Adrenal gland (tissue), 12 donors: ENCODE measurements around the gene CNTNAP2. TPM values are rescaled to one million over a fixed set of nuclear protein-coding genes. Genes with fewer than 3 reads are reported as not detected.
"Not testable (repeated sequence)": the region's sequence is repeated elsewhere in the genome, so short reads cannot be mapped to it uniquely, and the experiment has no call there.

Experiments
- DNase-seq, 7 donors: peaks; one replicate each; pipeline ENCODE4 v3.0.0-alpha.2; 2019 to 2020
- H3K27ac ChIP-seq, 5 donors: fragments of 200-600 bp; sonication (generic) in 4 of 5; 1 replicate in 3 of 5; 2 replicates in 2 of 5; pipeline versions ENCODE4 v1.5.1 to v1.8.0; 2016 to 2020; ENCODE audit warnings: mild to moderate bottlenecking in 1 of 5
- H3K27me3 ChIP-seq: fragments of 200-600 bp; 2 replicates; pipeline ENCODE4 v1.8.0; 2021
- H3K36me3 ChIP-seq, 2 donors: fragments of 200-600 bp; replicated peaks in 1 of 2; 1 replicate in 1 of 2; 2 replicates in 1 of 2; pipeline versions ENCODE4 v1.5.1 to v1.8.0; 2018 to 2022
- H3K4me1 ChIP-seq, 2 donors: fragments of 200-600 bp; replicated peaks in 1 of 2; 1 replicate in 1 of 2; 2 replicates in 1 of 2; pipeline versions ENCODE4 v1.5.1 to v1.8.0; 2018 to 2021
- H3K4me3 ChIP-seq, 4 donors: fragments of 200-600 bp; sonication (generic) in 3 of 4; one replicate each; pipeline ENCODE4 v1.5.1; 2016 to 2018
- H3K9me3 ChIP-seq, 3 donors: fragments of 200-600 bp; sonication (generic) in 1 of 3; replicated peaks in 1 of 3; 1 replicate in 2 of 3; 2 replicates in 1 of 3; pipeline versions ENCODE4 v1.5.1 to v1.8.0; 2016 to 2021
- POLR2A ChIP-seq, 2 donors: fragments of 450-650 bp; IDR thresholded peaks; one replicate each; pipeline ENCODE4 v1.6.1; 2017; ENCODE audit warnings: antibody characterized with exemption in 2 of 2, mild to moderate bottlenecking in 2 of 2, moderate library complexity in 1 of 2
- whole genome bisulfite sequencing, 4 donors: extraction: QIAGEN DNeasy Blood & Tissue Kit in 2 of 4; methylation state at CpG; one replicate each; pipeline versions ENCODE4 v1.1.5 to v1.1.7; 2013 to 2017; 5-methylcytosine and 5-hydroxymethylcytosine counted together
- intact Hi-C, 2 donors: fragments of 100-400 bp; cut with DNase I; formaldehyde crosslinking; loops; one replicate each; pipeline versions ENCODE4 v1.14.1 to v1.15.0; 2022 to 2023
- polyA plus RNA-seq, 3 donors: library from polyadenylated mRNA; stranded (reverse); fragments of 200-250 nt in 2 of 3; fragments of 350-450 nt in 1 of 3; fragmentation: Illumina TruSeq in 1 of 3; extraction: RNeasy Lipid Tissue Mini Kit (QIAGEN cat#74804) in 1 of 3; gene quantifications; one replicate each; pipeline ENCODE4 v1.2.3, GENCODE V29; 2013 to 2014
- total RNA-seq, 9 donors: library from RNA; depleted of rRNA in 4 of 9; stranded (reverse); fragments of >200 nt in 4 of 9; fragments of 120-200 nt in 1 of 9; fragmentation: NEBNext Ultra II Directional in 1 of 9; extraction: Animal tissue kit (Norgen Biotek cat#: 25700) in 1 of 9; gene quantifications; one replicate each; pipeline versions ENCODE4 v1.1.0 to v1.2.4, GENCODE V29; 2013 to 2023
- TF ChIP-seq, protein P1 (sequence below), 6 experiments: fragments of 450-650 bp in 4 of 6; fragments of 200-600 bp in 2 of 6; sonication (generic) in 1 of 6; IDR thresholded peaks; 1 replicate in 5 of 6; 2 replicates in 1 of 6; pipeline versions ENCODE4 v1.5.1 to v1.8.0; 2016 to 2021; ENCODE audit warnings: antibody characterized with exemption in 6 of 6, mild to moderate bottlenecking in 2 of 6, moderate library complexity in 1 of 6
- donor health status: healthy with polysubstance abuse.
- donor health status: Bipolar disorder and iron deficiency.
- donor health status: DM: yes; HTN: yes; CAD: no.
- donor health status: DM: no; HTN: no; CAD: no.
- donor health status: DM: no; HTN: no; CAD: no.
- donor health status: DM: yes; HTN: yes; CAD: no.

Gene CNTNAP2
- total and polyA plus RNA-seq, 12 donors = 0.14 to 6.3 (median 1.8) TPM; not detected in 2

DNA sequence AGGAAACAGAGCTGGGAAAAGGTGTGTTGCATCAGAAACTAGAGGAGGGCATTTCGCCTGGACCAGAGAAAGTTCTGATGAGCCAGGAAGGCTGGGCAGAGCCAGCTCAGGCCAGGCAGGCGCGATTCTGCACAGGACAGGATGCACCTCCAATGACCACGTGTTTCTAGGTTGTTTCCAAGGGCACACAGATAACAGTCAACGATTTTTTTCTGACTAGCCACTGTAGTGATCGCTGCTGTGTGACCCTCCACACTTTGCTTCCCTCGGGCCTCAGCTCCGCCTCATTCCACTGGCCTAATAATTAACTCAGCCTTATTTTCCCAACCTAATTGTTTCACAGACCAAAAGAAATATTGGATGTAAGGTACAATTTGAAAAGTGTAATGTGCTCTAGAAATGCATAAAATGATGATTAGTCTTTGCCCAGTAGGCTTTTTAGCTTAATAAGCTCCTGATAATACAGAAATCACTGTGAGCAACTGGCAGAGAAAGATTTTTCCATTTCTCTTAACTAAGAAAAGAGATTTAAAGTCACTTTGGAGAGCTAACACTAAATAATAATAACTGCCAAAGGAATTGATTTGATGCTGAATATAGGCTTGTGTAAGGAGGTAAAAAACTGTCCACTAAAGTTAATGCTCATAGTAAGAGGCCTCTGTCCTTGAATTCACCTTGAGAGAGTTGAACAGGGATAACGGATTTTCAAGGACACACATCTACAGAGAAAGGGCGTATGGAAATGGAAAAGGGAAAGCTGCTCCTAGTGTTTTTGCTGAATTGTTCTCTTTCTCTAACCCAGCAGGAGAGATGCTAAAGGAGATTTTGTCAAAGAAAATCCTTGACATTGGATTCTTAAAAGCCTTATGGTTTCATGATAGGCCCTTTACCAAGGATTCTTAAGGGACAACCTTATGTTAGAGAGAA, 2183.0 kb downstream of the CNTNAP2 start:
- H3K9me3 ChIP-seq = no peaks in the 10 kb centered on the region
- H3K4me1 ChIP-seq = peaks cover 10 to 18% of the 10 kb centered on the region in 2 donors
- intact Hi-C loops = no loop called here
- TF ChIP-seq POLR2A (IDR thresholded peaks at IDR 0.05) = no peak
- TF ChIP-seq, protein P1, sequence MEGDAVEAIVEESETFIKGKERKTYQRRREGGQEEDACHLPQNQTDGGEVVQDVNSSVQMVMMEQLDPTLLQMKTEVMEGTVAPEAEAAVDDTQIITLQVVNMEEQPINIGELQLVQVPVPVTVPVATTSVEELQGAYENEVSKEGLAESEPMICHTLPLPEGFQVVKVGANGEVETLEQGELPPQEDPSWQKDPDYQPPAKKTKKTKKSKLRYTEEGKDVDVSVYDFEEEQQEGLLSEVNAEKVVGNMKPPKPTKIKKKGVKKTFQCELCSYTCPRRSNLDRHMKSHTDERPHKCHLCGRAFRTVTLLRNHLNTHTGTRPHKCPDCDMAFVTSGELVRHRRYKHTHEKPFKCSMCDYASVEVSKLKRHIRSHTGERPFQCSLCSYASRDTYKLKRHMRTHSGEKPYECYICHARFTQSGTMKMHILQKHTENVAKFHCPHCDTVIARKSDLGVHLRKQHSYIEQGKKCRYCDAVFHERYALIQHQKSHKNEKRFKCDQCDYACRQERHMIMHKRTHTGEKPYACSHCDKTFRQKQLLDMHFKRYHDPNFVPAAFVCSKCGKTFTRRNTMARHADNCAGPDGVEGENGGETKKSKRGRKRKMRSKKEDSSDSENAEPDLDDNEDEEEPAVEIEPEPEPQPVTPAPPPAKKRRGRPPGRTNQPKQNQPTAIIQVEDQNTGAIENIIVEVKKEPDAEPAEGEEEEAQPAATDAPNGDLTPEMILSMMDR (IDR thresholded peaks at IDR 0.05) = no peak
- H3K27ac ChIP-seq = no peak overlapping the region
- WGBS, 4 donors = 57 to 61% (median 57%) methylated on average over 10 of the region's 10 CpGs
- H3K27me3 ChIP-seq = no peaks in the 10 kb centered on the region
- DNase-seq = no peak
- no peaks in the 10 kb centered on the region for H3K36me3 ChIP-seq
- H3K4me3 ChIP-seq = no peak overlapping the region

DNA sequence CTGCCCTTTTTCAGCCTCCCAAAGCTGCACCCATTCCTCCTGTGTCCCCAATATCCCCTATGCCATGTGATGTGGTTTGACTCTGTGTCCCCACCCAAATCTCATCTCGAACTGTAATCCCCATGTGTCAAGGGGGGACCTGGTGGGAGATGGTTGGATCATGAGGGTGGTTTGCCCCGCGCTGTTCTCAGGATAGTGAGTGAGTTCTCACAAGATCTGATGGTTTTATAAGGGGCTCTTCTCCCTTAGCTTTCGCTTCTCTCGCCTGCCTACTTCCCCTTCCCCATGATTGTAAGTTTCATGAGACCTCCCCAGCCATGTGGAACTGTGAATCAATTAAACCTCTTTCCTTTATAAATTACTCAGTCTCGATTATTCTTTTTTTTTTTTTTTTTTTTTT, 2185.8 kb downstream of the CNTNAP2 start:
- H3K4me3 ChIP-seq, intact Hi-C loops, H3K27ac ChIP-seq, DNase-seq, H3K27me3 ChIP-seq, H3K36me3 ChIP-seq, H3K9me3 ChIP-seq: not testable (repeated sequence)
- 76 to 88% (median 82%) methylated on average over 6 of the region's 6 CpGs for WGBS, 4 donors
- H3K4me1 ChIP-seq = peaks cover 12 to 20% of the 10 kb centered on the region in 2 donors

DNA sequence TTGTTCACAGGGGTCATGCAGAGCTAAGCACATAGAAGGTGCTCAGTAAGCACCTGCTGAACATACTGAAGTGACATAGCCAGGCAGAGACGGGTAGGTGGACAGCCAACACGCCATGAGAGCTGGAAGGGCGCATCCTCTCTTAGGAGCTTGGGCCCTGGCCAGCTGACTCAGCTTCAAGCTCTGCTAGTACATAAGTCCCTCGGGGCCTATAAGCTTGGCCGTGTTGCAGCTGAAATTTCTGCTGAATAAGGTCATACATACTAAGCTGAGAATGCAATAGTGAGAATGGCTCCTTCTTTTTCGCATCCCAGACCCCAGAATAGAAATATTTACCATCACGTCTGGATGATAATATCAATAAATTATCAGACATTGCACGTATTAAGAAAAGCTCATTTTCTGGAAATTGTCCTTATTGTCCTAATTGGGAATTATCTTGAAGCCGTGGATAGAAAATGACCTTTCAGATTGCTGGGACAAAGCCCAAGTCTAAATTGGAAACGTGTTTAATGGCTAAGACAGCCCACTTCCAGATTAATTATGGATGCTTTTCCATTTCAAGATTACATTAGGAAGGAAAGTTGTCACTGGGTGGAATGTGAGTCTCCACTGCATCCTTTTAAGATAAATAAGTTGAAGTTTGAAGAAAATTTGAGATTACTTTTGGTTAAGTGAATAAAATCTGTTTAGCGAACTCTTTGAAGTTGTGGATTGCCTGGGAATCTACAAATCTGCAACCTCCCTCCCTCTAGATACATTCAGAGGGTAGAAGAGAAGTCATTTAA, 2186.9 kb downstream of the CNTNAP2 start:
- peak overlapping the region in 2 of 5 donors; percentile 29 to 54 for H3K27ac ChIP-seq
- H3K36me3 ChIP-seq = no peaks in the 10 kb centered on the region
- H3K4me3 ChIP-seq = no peak overlapping the region
- no peaks in the 10 kb centered on the region for H3K27me3 ChIP-seq
- intact Hi-C loops = no loop called here
- H3K4me1 ChIP-seq = peaks cover 12 to 20% of the 10 kb centered on the region in 2 donors
- 30 to 47% (median 41%) methylated on average over 11 of the region's 11 CpGs for WGBS, 4 donors
- H3K9me3 ChIP-seq = no peaks in the 10 kb centered on the region
- no peak for TF ChIP-seq POLR2A (IDR thresholded peaks at IDR 0.05)
- TF ChIP-seq, protein P1 (IDR thresholded peaks at IDR 0.05) = no peak
- DNase-seq = peak; percentile 38 to 87 (median 66)

DNA sequence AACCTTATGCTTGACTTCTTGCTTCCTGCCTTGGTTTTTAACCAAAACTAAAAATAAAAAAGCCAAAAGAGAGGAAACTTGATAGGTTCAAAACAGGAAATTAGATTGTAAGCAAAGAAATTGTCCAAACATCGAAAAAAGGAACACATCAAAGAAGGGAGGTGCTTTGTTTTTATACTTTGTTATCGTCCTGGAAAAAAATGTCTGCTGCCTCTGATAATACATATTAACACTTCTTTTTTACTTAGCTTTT, 2187.4 kb downstream of the CNTNAP2 start:
- Histone ChIP-seq H3K36me3 (no peaks in the 10 kb centered on the region), H3K4me1 (peaks cover 12 to 20% of the 10 kb centered on the region in 2 donors), H3K27me3 (no peaks in the 10 kb centered on the region), H3K27ac (peak overlapping the region in 2 of 5 donors; percentile 29 to 54), H3K9me3 (no peaks in the 10 kb centered on the region), H3K4me3 (no peak overlapping the region)
- 30 to 40% (median 34%) methylated on average over 2 of the region's 2 CpGs for WGBS, 4 donors
- intact Hi-C loops = no loop called here
- no peak for TF ChIP-seq POLR2A (IDR thresholded peaks at IDR 0.05)
- TF ChIP-seq, protein P1 (IDR thresholded peaks at IDR 0.05) = no peak
- DNase-seq = no peak
